Esophagus squamous epithelium (tissue), 4 donors: ENCODE measurements around the gene ZNFX1.

Source experiments
- POLR2A ChIP-seq, 4 donors: fragments of 450-650 bp; IDR thresholded peaks; one replicate each; pipeline ENCODE4 v1.6.1; 2017; ENCODE audit warnings: antibody characterized with exemption in 4 of 4, mild to moderate bottlenecking in 4 of 4, moderate library complexity in 3 of 4
- TF ChIP-seq, protein P1 (sequence below), 6 experiments: fragments of 450-650 bp in 4 of 6; fragments of 200-600 bp in 2 of 6; sonication (generic) in 2 of 6; IDR thresholded peaks; one replicate each; pipeline ENCODE4 v1.5.1; 2016 to 2019; ENCODE audit warnings: antibody characterized with exemption in 6 of 6, mild to moderate bottlenecking in 4 of 6, moderate library complexity in 4 of 6

DNA sequence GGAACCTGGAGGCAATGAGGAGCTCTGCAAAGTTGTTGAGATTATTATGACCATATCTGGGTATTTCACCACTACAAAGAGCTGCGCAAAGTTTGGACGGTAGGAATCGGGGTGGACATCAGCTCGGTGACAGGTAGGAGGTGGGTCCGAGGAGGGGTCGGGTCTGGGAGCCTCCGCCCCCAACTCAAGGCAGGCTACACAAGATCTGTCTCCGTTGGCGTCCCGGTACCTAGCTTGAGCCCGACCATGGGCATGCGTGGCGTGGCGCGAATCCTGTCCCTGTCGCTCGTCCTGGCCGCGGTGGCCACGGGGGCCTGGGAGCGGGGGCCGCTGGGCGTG is 40.2 kb upstream of the ZNFX1 start:
- TF ChIP-seq, protein P1, sequence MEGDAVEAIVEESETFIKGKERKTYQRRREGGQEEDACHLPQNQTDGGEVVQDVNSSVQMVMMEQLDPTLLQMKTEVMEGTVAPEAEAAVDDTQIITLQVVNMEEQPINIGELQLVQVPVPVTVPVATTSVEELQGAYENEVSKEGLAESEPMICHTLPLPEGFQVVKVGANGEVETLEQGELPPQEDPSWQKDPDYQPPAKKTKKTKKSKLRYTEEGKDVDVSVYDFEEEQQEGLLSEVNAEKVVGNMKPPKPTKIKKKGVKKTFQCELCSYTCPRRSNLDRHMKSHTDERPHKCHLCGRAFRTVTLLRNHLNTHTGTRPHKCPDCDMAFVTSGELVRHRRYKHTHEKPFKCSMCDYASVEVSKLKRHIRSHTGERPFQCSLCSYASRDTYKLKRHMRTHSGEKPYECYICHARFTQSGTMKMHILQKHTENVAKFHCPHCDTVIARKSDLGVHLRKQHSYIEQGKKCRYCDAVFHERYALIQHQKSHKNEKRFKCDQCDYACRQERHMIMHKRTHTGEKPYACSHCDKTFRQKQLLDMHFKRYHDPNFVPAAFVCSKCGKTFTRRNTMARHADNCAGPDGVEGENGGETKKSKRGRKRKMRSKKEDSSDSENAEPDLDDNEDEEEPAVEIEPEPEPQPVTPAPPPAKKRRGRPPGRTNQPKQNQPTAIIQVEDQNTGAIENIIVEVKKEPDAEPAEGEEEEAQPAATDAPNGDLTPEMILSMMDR (IDR thresholded peaks at IDR 0.05): no peak
- TF ChIP-seq POLR2A (IDR thresholded peaks at IDR 0.05): no peak
